ENCODE data around the gene ACTL6B.

DNA sequence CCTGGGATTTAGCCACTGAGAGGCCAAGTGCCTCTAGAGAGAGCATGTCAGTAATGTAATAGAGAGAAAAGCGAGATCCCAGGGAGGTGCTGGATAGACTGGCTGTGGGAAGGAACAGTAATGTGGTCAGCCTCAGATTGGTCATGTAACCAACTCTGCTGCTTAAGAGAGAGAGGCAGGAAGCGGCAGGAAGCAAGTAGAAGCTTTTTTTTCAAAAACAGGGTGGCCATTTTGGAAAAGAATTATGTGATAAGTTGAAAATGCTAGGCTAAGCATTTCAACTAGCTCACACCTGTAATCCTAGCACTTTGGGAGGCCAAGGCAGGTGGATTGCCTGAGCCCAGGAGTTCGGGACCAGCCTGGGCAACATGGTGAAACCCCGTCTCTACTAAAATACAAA is 57.8 kb downstream of the ACTL6B start:
- TF ChIP-seq SP1 (IDR thresholded peaks at IDR 0.05): no peak
- TF ChIP-seq FOXM1 (IDR thresholded peaks at IDR 0.05; ENCODE audit: borderline replicate concordance): no peak
- no peak for TF ChIP-seq TARDBP (IDR thresholded peaks at IDR 0.05)
- TF ChIP-seq FOXA1 (IDR thresholded peaks at IDR 0.05): no peak

Measured in HEK293T (cell line).